Keratinocyte (primary cell): ENCODE results near the gene ANKRD7. TPM values are rescaled to one million over a fixed set of nuclear protein-coding genes. Genes with fewer than 3 reads are reported as not detected.

Experiments
- DNase-seq: peaks from one replicate; pipeline ENCODE4 v3.0.0-alpha.2; 2011; ENCODE audit warnings: low read depth, missing footprints, low spot score
- FAIRE-seq: peaks from 2 replicates; lab custom pipeline; 2011; peaks lifted over from hg19 to GRCh38; lab: Jason Lieb, UNC
- H2AFZ ChIP-seq: 2 replicates; pipeline ENCODE4 v1.6.0; 2012; ENCODE audit warnings: low read length, control low read depth, inconsistent platforms; ENCODE audit not compliant: control insufficient read depth
- H3K27ac ChIP-seq: 2 replicates; pipeline ENCODE4 v1.5.1; 2011; ENCODE audit warnings: low read length; ENCODE audit not compliant: control insufficient read depth, insufficient read depth
- H3K27me3 ChIP-seq: 3 replicates; pipeline ENCODE4 v1.6.0; 2011; ENCODE audit warnings: low read length; ENCODE audit not compliant: control insufficient read depth, insufficient read depth; ENCODE audit errors: extremely low read depth
- H3K36me3 ChIP-seq, 2 experiments: 2 replicates in 1 of 2; 3 replicates in 1 of 2; pipeline ENCODE4 v1.5.1; 2011; ENCODE audit warnings: low read length in 2 of 2, mild to moderate bottlenecking in 1 of 2; ENCODE audit not compliant: control insufficient read depth in 2 of 2, insufficient read depth in 2 of 2; ENCODE audit errors: extremely low read depth in 1 of 2
- H3K4me1 ChIP-seq: 3 replicates; pipeline ENCODE4 v1.5.1; 2011; ENCODE audit warnings: low read length; ENCODE audit not compliant: control insufficient read depth, insufficient read depth; ENCODE audit errors: extremely low read depth
- H3K4me2 ChIP-seq: 3 replicates; pipeline ENCODE4 v1.6.0; 2011; ENCODE audit warnings: low read depth, low read length; ENCODE audit not compliant: control insufficient read depth, insufficient read depth; ENCODE audit errors: extremely low read depth
- H3K4me3 ChIP-seq, 3 experiments: fragments of 200-600 bp in 1 of 3; sonication (generic) in 1 of 3; 2 replicates in 2 of 3; 3 replicates in 1 of 3; pipeline ENCODE4 v1.5.1; 2011 to 2016; ENCODE audit warnings: low read length in 3 of 3, mild to moderate bottlenecking in 3 of 3, control low read depth in 2 of 3, inconsistent platforms in 1 of 3, low read depth in 1 of 3, mixed read lengths in 1 of 3, mixed run types in 1 of 3, moderate library complexity in 1 of 3; ENCODE audit not compliant: control insufficient read depth in 2 of 3, insufficient read depth in 2 of 3; ENCODE audit errors: extremely low read depth in 1 of 3
- H3K79me2 ChIP-seq: 2 replicates; pipeline ENCODE4 v1.6.0; 2012; ENCODE audit warnings: low read length; ENCODE audit not compliant: control insufficient read depth, insufficient read depth
- H3K9ac ChIP-seq: 3 replicates; pipeline ENCODE4 v1.6.0; 2011; ENCODE audit warnings: low read length; ENCODE audit not compliant: control insufficient read depth, insufficient read depth; ENCODE audit errors: extremely low read depth
- H3K9me1 ChIP-seq: 3 replicates; pipeline ENCODE4 v1.6.0; 2011; ENCODE audit warnings: low read length; ENCODE audit not compliant: control insufficient read depth, insufficient read depth; ENCODE audit errors: extremely low read depth
- H3K9me3 ChIP-seq: 2 replicates; pipeline ENCODE4 v1.5.1; 2012; ENCODE audit warnings: low read depth, low read length; ENCODE audit not compliant: control insufficient read depth
- H4K20me1 ChIP-seq: 3 replicates; pipeline ENCODE4 v1.6.0; 2011; ENCODE audit warnings: low read length; ENCODE audit not compliant: control insufficient read depth, insufficient read depth; ENCODE audit errors: extremely low read depth
- EZH2 ChIP-seq: IDR thresholded peaks from one replicate; pipeline ENCODE4 v1.6.1; 2012; ENCODE audit warnings: inconsistent platforms, mild to moderate bottlenecking, low read length, moderate library complexity
- dilution Hi-C: fragments of 300-500 bp; cut with MboI; formaldehyde crosslinking; loops from one replicate; pipeline ENCODE4 v1.7.0; 2020; ENCODE audit warnings: low sequenced_read_pairs; ENCODE audit not compliant: extremely low pct_ligation_motif_present
- polyA minus RNA-seq, 3 experiments: library from RNA; depleted of rRNA, polyadenylated mRNA; stranded (reverse); fragments of >200 nt; gene quantifications; 1 replicate in 1 of 3; 2 replicates in 1 of 3; 3 replicates in 1 of 3; pipeline ENCODE4 v1.2.3, GENCODE V29; 2011
- polyA plus RNA-seq, 5 experiments: library from polyadenylated mRNA; depleted of rRNA in 3 of 5; stranded (reverse) in 3 of 5; stranded (forward) in 1 of 5; unstranded in 1 of 5; fragments of >200 nt; gene quantifications; 1 replicate in 1 of 5; 2 replicates in 3 of 5; 3 replicates in 1 of 5; pipeline versions ENCODE4 v1.2.1 to v1.2.3, GENCODE V29; 2011 to 2012; ENCODE audit warnings: missing spikeins in 2 of 5, low read depth in 1 of 5, low replicate concordance in 1 of 5
- TF ChIP-seq, protein P1 (sequence below), 3 experiments: IDR thresholded peaks in 1 of 3; conservative IDR thresholded peaks in 1 of 3; optimal IDR thresholded peaks in 1 of 3; 2 replicates in 2 of 3; 3 replicates in 1 of 3; pipeline versions ENCODE3 to v1.5.1; 2011; ENCODE audit warnings: low read length in 3 of 3, mild to moderate bottlenecking in 3 of 3, moderate library complexity in 2 of 3, control low read depth in 1 of 3, inconsistent platforms in 1 of 3; ENCODE audit not compliant: insufficient read depth in 2 of 3; ENCODE audit errors: extremely low read depth in 1 of 3

ANKRD7 gene, protein sequence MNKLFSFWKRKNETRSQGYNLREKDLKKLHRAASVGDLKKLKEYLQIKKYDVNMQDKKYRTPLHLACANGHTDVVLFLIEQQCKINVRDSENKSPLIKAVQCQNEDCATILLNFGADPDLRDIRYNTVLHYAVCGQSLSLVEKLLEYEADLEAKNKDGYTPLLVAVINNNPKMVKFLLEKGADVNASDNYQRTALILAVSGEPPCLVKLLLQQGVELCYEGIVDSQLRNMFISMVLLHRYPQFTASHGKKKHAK
- polyA plus RNA-seq (0.10 to 0.32 TPM (median 0.26 TPM) in 3 replicates), polyA minus RNA-seq (0.54 to 1.3 TPM in 2 of 3 replicates, not detected in the other)
- not detected for polyA plus RNA-seq (2011; ENCODE audit: low read depth)
- polyA plus RNA-seq (2011; cell fraction: cytosol; rRNA removed): 0.18 TPM in 1 of 2 replicates, not detected in the other
- polyA plus RNA-seq (2011; cell fraction: nucleus; rRNA removed): 0.38 and 0.47 TPM in 2 replicates
- 0.41 TPM in 1 of 2 replicates, not detected in the other for polyA plus RNA-seq (2012; ENCODE audit: low replicate concordance)
- not detected for polyA minus RNA-seq (2011; cell fraction: cytosol; rRNA and poly(A)+ RNA removed)
- 0.74 and 1.4 TPM in 2 replicates for polyA minus RNA-seq (2011; cell fraction: nucleus; rRNA and poly(A)+ RNA removed)

DNA sequence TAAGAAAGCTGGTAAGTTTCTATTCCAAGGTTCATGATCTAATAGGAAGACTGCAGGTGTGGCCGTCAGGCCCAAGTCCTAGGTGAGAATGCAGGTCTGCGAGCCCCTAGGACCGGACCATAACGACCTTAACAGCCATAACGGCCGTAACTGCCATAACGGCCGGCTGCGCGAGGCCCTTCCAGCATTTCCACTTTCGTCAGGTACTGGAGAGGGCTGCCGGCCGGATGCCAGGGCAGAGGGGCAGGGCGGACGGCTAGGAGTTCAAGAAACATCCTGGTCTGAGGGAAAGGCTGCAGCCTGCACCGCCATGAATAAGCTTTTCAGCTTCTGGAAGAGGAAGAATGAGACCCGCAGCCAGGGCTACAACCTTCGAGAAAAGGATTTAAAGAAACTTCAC, at the start of gene ANKRD7:
TSS of gene ANKRD7 (plus strand) at position 184 of the 400 bp plus-strand sequence. CDS start at position 311, 127 bp downstream.
- Histone ChIP-seq H3K9me3 (no peaks in the 10 kb centered on the region), H3K79me2 (no peaks in the 10 kb centered on the region), H3K4me3 (no peak within 1 kb of the TSS), H3K4me2 (no peak within 1 kb of the TSS), H4K20me1 (no peaks in the 10 kb centered on the region), H3K36me3 (no peaks in the 10 kb centered on the region), H3K9me1 (no peaks in the 10 kb centered on the region), H3K27me3 (no peaks in the 10 kb centered on the region), H3K9ac (no peak within 1 kb of the TSS), H2AFZ (no peak within 1 kb of the TSS), H3K4me1 (no peaks in the 10 kb centered on the region), H3K27ac (no peak within 1 kb of the TSS)
- DNase-seq (no peak), FAIRE-seq (no peak)
- TF ChIP-seq, protein P1, sequence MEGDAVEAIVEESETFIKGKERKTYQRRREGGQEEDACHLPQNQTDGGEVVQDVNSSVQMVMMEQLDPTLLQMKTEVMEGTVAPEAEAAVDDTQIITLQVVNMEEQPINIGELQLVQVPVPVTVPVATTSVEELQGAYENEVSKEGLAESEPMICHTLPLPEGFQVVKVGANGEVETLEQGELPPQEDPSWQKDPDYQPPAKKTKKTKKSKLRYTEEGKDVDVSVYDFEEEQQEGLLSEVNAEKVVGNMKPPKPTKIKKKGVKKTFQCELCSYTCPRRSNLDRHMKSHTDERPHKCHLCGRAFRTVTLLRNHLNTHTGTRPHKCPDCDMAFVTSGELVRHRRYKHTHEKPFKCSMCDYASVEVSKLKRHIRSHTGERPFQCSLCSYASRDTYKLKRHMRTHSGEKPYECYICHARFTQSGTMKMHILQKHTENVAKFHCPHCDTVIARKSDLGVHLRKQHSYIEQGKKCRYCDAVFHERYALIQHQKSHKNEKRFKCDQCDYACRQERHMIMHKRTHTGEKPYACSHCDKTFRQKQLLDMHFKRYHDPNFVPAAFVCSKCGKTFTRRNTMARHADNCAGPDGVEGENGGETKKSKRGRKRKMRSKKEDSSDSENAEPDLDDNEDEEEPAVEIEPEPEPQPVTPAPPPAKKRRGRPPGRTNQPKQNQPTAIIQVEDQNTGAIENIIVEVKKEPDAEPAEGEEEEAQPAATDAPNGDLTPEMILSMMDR (optimal IDR thresholded peaks at IDR 0.05 in 1 of 3, IDR thresholded peaks at IDR 0.05 in 1 of 3, conservative IDR thresholded peaks at IDR 0.05 in 1 of 3; ENCODE audit: extremely low read depth in 1 of 3, insufficient read depth in 2 of 3, low read length in 3 of 3): no peak
- no peak for TF ChIP-seq EZH2
- dilution Hi-C loops: no loop called here

DNA sequence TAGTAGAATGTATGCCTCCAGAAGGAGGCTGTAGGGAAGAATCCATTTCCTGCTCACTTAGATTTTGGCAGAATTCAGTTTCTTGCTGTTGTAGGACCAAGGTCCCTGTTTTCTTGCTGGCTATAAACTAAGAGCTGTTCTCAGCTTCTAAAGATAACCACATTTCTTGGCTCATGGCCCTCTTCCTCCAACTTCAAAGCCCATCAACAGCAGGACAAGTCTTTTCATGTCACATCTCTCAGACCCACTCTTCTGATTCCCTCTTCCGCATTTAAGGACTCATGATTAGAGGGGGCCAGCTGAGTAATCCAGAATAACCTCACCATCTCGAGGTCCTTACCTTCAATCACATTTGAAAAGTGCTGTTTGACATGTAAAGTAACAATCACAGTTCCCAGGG, 48.8 kb upstream of the ANKRD7 start:
- Histone ChIP-seq H3K9ac (no peak overlapping the region), H3K4me3 (no peak overlapping the region), H3K27ac (no peak overlapping the region), H3K79me2 (no peaks in the 10 kb centered on the region), H3K9me3 (no peaks in the 10 kb centered on the region), H3K36me3 (no peaks in the 10 kb centered on the region), H3K27me3 (no peaks in the 10 kb centered on the region), H4K20me1 (no peaks in the 10 kb centered on the region), H3K4me1 (no peaks in the 10 kb centered on the region), H2AFZ (no peak overlapping the region), H3K9me1 (no peaks in the 10 kb centered on the region), H3K4me2 (no peak overlapping the region)
- TF ChIP-seq, protein P1 (optimal IDR thresholded peaks at IDR 0.05 in 1 of 3, IDR thresholded peaks at IDR 0.05 in 1 of 3, conservative IDR thresholded peaks at IDR 0.05 in 1 of 3; ENCODE audit: extremely low read depth in 1 of 3, insufficient read depth in 2 of 3, low read length in 3 of 3): no peak
- no peak for TF ChIP-seq EZH2
- no peak for DNase-seq
- dilution Hi-C loops: no loop called here
- FAIRE-seq: no peak
